Immature natural killer cell (primary cell): ENCODE measurements around the gene AIFM2. TPM values are rescaled to one million over a fixed set of nuclear protein-coding genes. Genes with fewer than 3 reads are reported as not detected.
A peak's percentile ranks its signal among the peaks of the same experiment; 100 is the strongest.

Experiments
- DNase-seq, 3 donors: peaks; one replicate each; pipeline ENCODE4 v3.0.0; 2022; ENCODE audit warnings: mixed read lengths in 1 of 3
- H3K27ac Mint-ChIP-seq, 6 donors: one replicate each; pipeline ENCODE4 v1.8.0; 2020; ENCODE audit warnings: mixed read lengths in 6 of 6, mild to moderate bottlenecking in 5 of 6, inconsistent platforms in 4 of 6, moderate library complexity in 3 of 6
- H3K27me3 Mint-ChIP-seq, 3 donors: one replicate each; pipeline ENCODE4 v1.8.0; 2020 to 2021; ENCODE audit warnings: low read depth in 3 of 3, mild to moderate bottlenecking in 3 of 3, mixed read lengths in 3 of 3, moderate library complexity in 3 of 3, inconsistent platforms in 1 of 3
- H3K36me3 Mint-ChIP-seq, 3 donors: one replicate each; pipeline ENCODE4 v1.8.0; 2020; ENCODE audit warnings: mixed read lengths in 3 of 3, inconsistent platforms in 2 of 3, mild to moderate bottlenecking in 2 of 3
- H3K4me1 Mint-ChIP-seq, 2 donors: one replicate each; pipeline ENCODE4 v1.8.0; 2020; ENCODE audit warnings: inconsistent platforms in 2 of 2, mild to moderate bottlenecking in 2 of 2, mixed read lengths in 2 of 2, moderate library complexity in 1 of 2
- H3K4me3 Mint-ChIP-seq, 5 donors: one replicate each; pipeline ENCODE4 v1.8.0; 2020; ENCODE audit warnings: mild to moderate bottlenecking in 5 of 5, mixed read lengths in 5 of 5, inconsistent platforms in 3 of 5, moderate library complexity in 3 of 5
- H3K9me3 Mint-ChIP-seq, 6 donors: one replicate each; pipeline ENCODE4 v1.8.0; 2020; ENCODE audit warnings: mild to moderate bottlenecking in 6 of 6, mixed read lengths in 6 of 6, inconsistent platforms in 4 of 6, moderate library complexity in 3 of 6
- polyA plus RNA-seq, 3 donors: library from polyadenylated mRNA; unstranded; fragments of 300-500 nt; fragmentation: Illumina TruSeq; gene quantifications; one replicate each; pipeline ENCODE4 v1.2.3, GENCODE V29; 2021

The AIFM2 gene
- polyA plus RNA-seq, 3 donors from 2014 or later: 1.4 to 2.6 (median 2.1) TPM

GRCh38 chr10:70142555-70142954 lies 9.9 kb upstream of the AIFM2 start:
- no peak overlapping the region for H3K27ac Mint-ChIP-seq
- H3K27me3 Mint-ChIP-seq: peaks cover 4 to 10% (median 7%) of the 10 kb centered on the region in 3 donors
- H3K36me3 Mint-ChIP-seq: no peaks in the 10 kb centered on the region
- peaks cover 30 to 43% of the 10 kb centered on the region in 2 donors for H3K4me1 Mint-ChIP-seq
- no peak overlapping the region for H3K4me3 Mint-ChIP-seq
- no peak for DNase-seq
- H3K9me3 Mint-ChIP-seq: no peaks in the 10 kb centered on the region

DNA sequence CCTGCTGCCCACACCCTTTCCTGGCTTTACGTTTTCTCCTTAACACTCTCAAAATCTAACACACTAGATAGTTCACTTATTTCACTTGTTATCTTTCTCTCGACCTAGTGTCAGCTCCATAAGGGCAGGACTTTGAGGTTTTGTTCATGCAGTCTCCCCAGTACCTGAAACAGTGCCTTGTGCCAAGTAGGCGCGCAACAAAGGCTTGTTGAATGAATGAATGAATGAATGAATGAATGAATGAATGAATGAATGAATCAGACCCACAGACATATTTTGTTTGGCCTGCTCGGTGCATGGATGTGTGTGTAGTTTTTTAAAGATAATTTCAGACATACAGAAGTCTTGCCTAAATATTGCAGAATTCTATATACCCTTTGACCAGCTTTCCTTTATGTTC lies 7.7 kb upstream of the AIFM2 start:
- Mint-ChIP-seq H3K27me3 (peaks cover 0 to 4% (median 4%) of the 10 kb centered on the region in 3 donors), H3K27ac (peak overlapping the region in 1 of 6 donors; percentile 30), H3K9me3 (no peaks in the 10 kb centered on the region), H3K4me1 (peaks cover 31 to 40% of the 10 kb centered on the region in 2 donors), H3K4me3 (no peak overlapping the region), H3K36me3 (no peaks in the 10 kb centered on the region)
- no peak for DNase-seq

DNA sequence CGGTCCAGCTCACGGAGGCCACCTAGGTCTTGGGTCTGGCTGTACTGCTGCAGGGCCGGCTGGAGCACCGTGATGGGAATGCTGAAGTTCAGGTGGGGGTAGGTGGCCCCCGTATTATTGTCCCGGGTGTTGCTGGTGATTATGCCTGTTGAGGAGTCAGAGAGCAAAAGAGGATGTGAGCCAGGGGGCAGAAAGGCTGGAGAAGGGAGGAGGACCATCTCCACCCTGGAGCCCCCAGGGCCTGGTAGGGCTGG lies 7.3 kb upstream of the AIFM2 start:
- Mint-ChIP-seq H3K4me3 (no peak overlapping the region), H3K36me3 (no peaks in the 10 kb centered on the region), H3K4me1 (peaks cover 28 to 36% of the 10 kb centered on the region in 2 donors), H3K27me3 (peaks cover 0 to 4% (median 4%) of the 10 kb centered on the region in 3 donors), H3K27ac (no peak overlapping the region), H3K9me3 (no peaks in the 10 kb centered on the region)
- DNase-seq: no peak

DNA sequence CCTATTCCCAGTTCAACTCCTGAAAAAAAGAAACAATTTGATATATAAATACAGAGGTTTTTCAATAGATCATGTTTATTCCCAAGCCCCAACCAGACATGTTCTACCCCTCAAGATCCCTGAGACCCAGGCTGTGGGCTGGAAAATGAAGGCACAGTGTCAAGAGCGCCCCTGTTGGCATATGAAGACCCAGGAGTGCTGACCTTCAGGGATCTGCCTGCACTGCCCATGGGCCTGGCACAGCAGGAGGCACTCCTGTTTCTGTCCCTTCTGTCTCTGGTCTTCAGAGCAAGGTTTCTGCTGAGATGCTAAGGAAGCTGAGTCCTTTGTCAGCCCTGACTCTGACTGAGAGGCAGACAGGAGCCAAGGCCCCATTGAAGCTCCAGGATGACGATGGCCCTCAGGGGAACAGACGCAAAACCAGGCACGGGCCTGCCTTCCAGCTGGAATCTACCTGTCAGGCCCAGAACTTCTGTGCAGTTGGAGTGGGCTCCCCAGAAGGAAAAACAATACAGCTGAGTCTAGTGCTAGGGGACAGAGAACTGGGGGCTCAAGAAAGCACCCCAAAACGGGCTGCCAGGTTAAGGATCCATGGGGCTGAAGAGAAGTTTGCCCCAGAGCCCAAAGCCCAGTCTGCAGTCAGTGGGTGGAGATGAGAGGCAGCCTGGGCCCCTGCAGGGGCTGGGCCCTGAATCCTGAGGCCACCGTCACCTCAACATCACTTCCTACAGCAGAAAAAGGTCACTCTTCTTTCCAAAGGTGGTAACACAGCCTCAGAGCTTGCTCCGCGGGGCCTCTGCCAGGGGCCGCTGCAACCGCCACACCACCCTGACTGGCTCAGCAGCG lies 6.7 kb upstream of the AIFM2 start:
- H3K9me3 Mint-ChIP-seq: no peaks in the 10 kb centered on the region
- DNase-seq: no peak
- no peak overlapping the region for H3K27ac Mint-ChIP-seq
- H3K27me3 Mint-ChIP-seq: peaks cover 0 to 4% (median 2%) of the 10 kb centered on the region in 3 donors
- no peaks in the 10 kb centered on the region for H3K36me3 Mint-ChIP-seq
- H3K4me3 Mint-ChIP-seq: no peak overlapping the region
- peaks cover 23 to 31% of the 10 kb centered on the region in 2 donors for H3K4me1 Mint-ChIP-seq

DNA sequence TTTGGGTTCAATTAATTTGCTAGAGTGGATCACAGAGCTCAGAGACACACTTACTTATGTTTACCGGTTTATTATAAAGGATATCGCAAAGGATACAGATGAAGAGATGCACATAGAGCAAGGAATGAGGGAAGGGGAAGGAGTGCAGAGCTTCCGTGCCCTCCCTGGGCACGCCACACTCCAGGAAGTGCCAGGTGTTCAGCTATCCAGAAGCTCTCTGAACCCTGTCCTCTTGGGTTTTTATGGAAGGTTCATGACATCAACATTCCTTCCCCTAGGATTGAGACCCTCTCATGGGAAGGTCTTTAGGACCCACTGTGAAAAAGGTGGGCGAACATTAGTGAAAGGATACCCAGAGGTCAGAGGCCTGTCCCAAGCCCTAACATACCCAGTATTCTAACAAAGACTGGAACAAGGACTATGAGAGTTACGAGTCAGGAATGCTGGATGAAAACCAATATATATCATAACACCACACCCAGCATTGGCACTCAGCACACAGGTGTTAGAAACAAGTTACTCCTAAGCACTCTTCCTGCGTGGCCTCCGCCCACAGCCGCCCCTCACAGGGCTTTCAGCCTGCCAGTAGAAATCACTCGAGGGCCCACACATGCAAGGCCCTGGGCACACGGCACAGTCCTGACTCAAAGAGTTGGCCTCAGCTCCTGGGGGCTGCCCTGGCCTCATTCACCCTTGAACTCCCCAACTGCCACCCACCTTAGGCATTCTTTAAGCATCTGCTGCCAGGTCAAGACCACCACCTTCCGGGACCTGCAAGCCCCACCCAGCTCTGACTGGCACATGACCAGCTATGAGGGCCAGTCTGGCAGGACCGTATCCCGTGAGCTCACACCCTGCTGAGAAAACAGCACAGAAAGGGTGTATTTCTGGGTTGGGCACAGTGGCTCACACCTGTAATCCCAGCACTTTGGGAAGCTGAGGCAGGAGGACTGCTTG lies 5.6 kb upstream of the AIFM2 start:
- H3K27me3 Mint-ChIP-seq: peaks cover under 1 to 4% (median 3%) of the 10 kb centered on the region in 3 donors
- no peak overlapping the region for H3K27ac Mint-ChIP-seq
- H3K36me3 Mint-ChIP-seq: no peaks in the 10 kb centered on the region
- H3K9me3 Mint-ChIP-seq: no peaks in the 10 kb centered on the region
- H3K4me1 Mint-ChIP-seq: peaks cover 18 to 31% of the 10 kb centered on the region in 2 donors
- no peak overlapping the region for H3K4me3 Mint-ChIP-seq
- DNase-seq: no peak

GRCh38 chr10:70137135-70137534 lies 4.5 kb upstream of the AIFM2 start:
- Mint-ChIP-seq H3K27me3 (peaks cover 3 to 7% (median 6%) of the 10 kb centered on the region in 3 donors), H3K27ac (peak overlapping the region in 2 of 6 donors; percentile 32 to 67), H3K9me3 (no peaks in the 10 kb centered on the region), H3K4me3 (no peak overlapping the region), H3K4me1 (peaks cover 22 to 40% of the 10 kb centered on the region in 2 donors), H3K36me3 (no peaks in the 10 kb centered on the region)
- no peak for DNase-seq

DNA sequence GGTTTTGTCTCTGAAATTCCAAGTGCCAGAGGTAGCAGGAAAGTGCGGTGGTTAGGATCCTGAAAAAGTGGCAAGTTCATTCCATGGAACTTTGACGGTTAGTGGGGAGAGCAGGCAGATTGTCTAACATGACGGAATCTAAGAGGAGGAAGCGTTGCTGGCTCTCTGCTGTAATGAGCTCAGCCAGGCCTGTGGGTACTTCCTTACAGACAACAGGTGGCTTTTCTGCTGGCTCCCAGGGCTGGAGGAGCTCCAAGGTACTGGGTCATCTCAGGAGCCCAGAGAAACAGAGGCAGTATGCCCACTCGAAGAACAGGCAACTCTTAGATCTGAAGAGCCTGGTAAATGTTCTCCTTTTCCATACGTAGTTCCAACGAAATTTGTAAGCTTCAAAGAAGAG lies 3.1 kb upstream of the AIFM2 start:
- DNase-seq: no peak
- no peak overlapping the region for H3K27ac Mint-ChIP-seq
- no peaks in the 10 kb centered on the region for H3K36me3 Mint-ChIP-seq
- peaks cover 5 to 10% (median 8%) of the 10 kb centered on the region in 3 donors for H3K27me3 Mint-ChIP-seq
- H3K4me3 Mint-ChIP-seq: no peak overlapping the region
- no peaks in the 10 kb centered on the region for H3K9me3 Mint-ChIP-seq
- H3K4me1 Mint-ChIP-seq: peaks cover 29 to 42% of the 10 kb centered on the region in 2 donors

DNA sequence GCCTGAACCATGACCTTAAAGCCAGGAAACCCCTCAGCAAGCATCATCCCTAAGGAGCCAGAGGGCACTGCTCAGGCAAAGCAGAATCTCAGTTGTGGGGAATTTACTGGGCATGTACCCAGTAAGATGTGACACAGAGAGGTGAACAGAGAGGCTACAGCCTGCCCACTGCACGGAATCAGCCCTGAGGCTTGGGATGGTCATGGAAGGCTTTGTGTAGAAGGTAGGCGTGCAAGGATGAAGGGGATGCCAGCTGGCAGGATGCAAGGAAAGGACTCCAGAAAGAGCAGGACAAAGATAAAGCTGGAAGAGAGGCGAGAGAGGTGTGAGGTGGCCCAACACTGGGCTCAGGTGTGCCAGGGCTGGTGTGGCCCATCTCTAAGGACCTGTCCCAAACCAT lies 2.4 kb upstream of the AIFM2 start:
- peaks cover 29 to 37% of the 10 kb centered on the region in 2 donors for H3K4me1 Mint-ChIP-seq
- H3K27me3 Mint-ChIP-seq: peaks cover 5 to 10% (median 8%) of the 10 kb centered on the region in 3 donors
- H3K9me3 Mint-ChIP-seq: no peaks in the 10 kb centered on the region
- no peak overlapping the region for H3K27ac Mint-ChIP-seq
- H3K36me3 Mint-ChIP-seq: no peaks in the 10 kb centered on the region
- no peak for DNase-seq
- H3K4me3 Mint-ChIP-seq: no peak overlapping the region

GRCh38 chr10:70131560-70131937 lies 1.1 kb downstream of the AIFM2 start:
- Mint-ChIP-seq H3K9me3 (no peaks in the 10 kb centered on the region), H3K27ac (peak overlapping the region in 4 of 6 donors; percentile 78 to 86 (median 82)), H3K27me3 (peaks cover 2 to 10% (median 8%) of the 10 kb centered on the region in 3 donors), H3K36me3 (no peaks in the 10 kb centered on the region), H3K4me3 (peak overlapping the region; percentile 75 to 95 (median 89)), H3K4me1 (peaks cover 20 to 24% of the 10 kb centered on the region in 2 donors)
- DNase-seq: no peak

- Mint-ChIP-seq H3K27me3 (peaks cover 2 to 10% (median 8%) of the 10 kb centered on the region in 3 donors), H3K9me3 (no peaks in the 10 kb centered on the region), H3K27ac (no peak overlapping the region), H3K4me3 (peak overlapping the region in 4 of 5 donors; percentile 33 to 90 (median 64)), H3K36me3 (no peaks in the 10 kb centered on the region), H3K4me1 (peaks cover 21 to 24% of the 10 kb centered on the region in 2 donors)
- DNase-seq: no peak
Observed at GRCh38 chr10:70130878-70131559, 1.6 kb downstream of the AIFM2 start.

GRCh38 chr10:70126700-70127395 lies 5.8 kb downstream of the AIFM2 start:
- H3K27ac Mint-ChIP-seq: peak overlapping the region in 1 of 6 donors; percentile 45
- peaks cover 0 to 4% (median 0%) of the 10 kb centered on the region in 3 donors for H3K36me3 Mint-ChIP-seq
- H3K4me1 Mint-ChIP-seq: peaks cover 4 to 9% of the 10 kb centered on the region in 2 donors
- DNase-seq: no peak
- H3K9me3 Mint-ChIP-seq: no peaks in the 10 kb centered on the region
- peaks cover under 1 to 2% (median 1%) of the 10 kb centered on the region in 3 donors for H3K27me3 Mint-ChIP-seq
- H3K4me3 Mint-ChIP-seq: no peak overlapping the region

- Mint-ChIP-seq H3K4me1 (peaks cover 0 to 5% of the 10 kb centered on the region in 2 donors), H3K4me3 (no peak overlapping the region), H3K9me3 (no peaks in the 10 kb centered on the region), H3K36me3 (peaks cover 0 to 4% (median 3%) of the 10 kb centered on the region in 3 donors), H3K27me3 (no peaks in the 10 kb centered on the region), H3K27ac (no peak overlapping the region)
- no peak for DNase-seq
Observed at GRCh38 chr10:70125918-70126552, 6.6 kb downstream of the AIFM2 start.

DNA sequence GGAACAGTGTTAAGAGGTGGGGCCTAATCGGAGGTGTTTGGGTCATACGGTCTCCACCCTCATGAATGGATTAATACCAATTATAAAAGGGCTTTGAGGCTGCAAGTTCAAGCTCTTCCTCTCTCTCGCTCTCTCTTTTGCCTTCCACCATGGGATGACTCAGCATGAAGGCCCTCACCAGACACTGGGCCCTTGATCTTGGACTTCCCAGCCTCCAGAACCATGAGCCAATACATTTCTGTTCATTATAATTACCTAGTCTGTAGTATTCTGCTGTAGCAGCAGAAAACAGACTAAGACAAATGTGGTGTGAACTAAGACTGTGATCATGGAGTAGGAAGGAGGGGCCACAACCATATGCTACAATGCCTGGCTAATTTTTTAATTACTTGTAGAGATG lies 7.7 kb downstream of the AIFM2 start:
- no peak for DNase-seq
- Mint-ChIP-seq H3K9me3 (no peaks in the 10 kb centered on the region), H3K27me3 (no peaks in the 10 kb centered on the region), H3K36me3 (peaks cover 0 to 13% (median 4%) of the 10 kb centered on the region in 3 donors), H3K27ac (no peak overlapping the region), H3K4me1 (peaks cover 0 to 5% of the 10 kb centered on the region in 2 donors), H3K4me3 (no peak overlapping the region)
